A673 (cell line): ENCODE data around the gene HBS1L. TPM values are rescaled to one million over a fixed set of nuclear protein-coding genes. Genes with fewer than 3 reads are reported as not detected.

ENCODE experiments used
- BruUV-seq: library from RNA; stranded (reverse); fragments of 400-500 nt; replicated peaks from 2 replicates; lab custom pipeline; 2021; lab: Mats Ljungman, UMichigan
- CTCF ChIA-PET: fragments of 300-600 bp; sonication (Branson Sonifier 250); formaldehyde crosslinking; loops from one replicate; lab custom pipeline; 2022; ENCODE audit warnings: antibody characterized with exemption; lab: Charles Lee
- POLR2A ChIA-PET: fragments of 300-600 bp; sonication (Branson Sonifier 250); formaldehyde crosslinking; loops from one replicate; lab custom pipeline; 2022; ENCODE audit warnings: antibody characterized with exemption; ENCODE audit not compliant: low non-redundant PET; lab: Charles Lee
- DNase-seq: peaks from one replicate; pipeline ENCODE4 v3.0.0-alpha.2; 2015; ENCODE audit warnings: low spot score
- H3K27ac ChIP-seq: fragments of 200-600 bp; sonication (generic); 2 replicates; pipeline ENCODE4 v1.5.1; 2016; ENCODE audit warnings: mixed run types, low read depth, mild to moderate bottlenecking, mixed read lengths, antibody characterized with exemption, low read length; ENCODE audit not compliant: poor library complexity, severe bottlenecking
- H3K27me3 ChIP-seq: fragments of 200-600 bp; sonication (generic); replicated peaks from 2 replicates; pipeline ENCODE4 v1.6.1; 2017; ENCODE audit warnings: mixed run types, low read depth, mild to moderate bottlenecking, mixed read lengths, antibody characterized with exemption, low read length; ENCODE audit not compliant: insufficient read depth, poor library complexity
- H3K36me3 ChIP-seq: fragments of 200-600 bp; sonication (generic); 2 replicates; pipeline ENCODE4 v1.6.1; 2016; ENCODE audit warnings: mixed run types, mild to moderate bottlenecking, mixed read lengths, antibody characterized with exemption, low read length; ENCODE audit not compliant: insufficient read depth, poor library complexity, severe bottlenecking
- H3K4me1 ChIP-seq: fragments of 200-600 bp; sonication (generic); 2 replicates; pipeline ENCODE4 v1.6.1; 2017; ENCODE audit warnings: mixed run types, mild to moderate bottlenecking, mixed read lengths, antibody characterized with exemption, low read length; ENCODE audit not compliant: insufficient read depth, poor library complexity, severe bottlenecking
- H3K4me3 ChIP-seq: fragments of 200-600 bp; sonication (generic); 2 replicates; pipeline ENCODE4 v1.5.1; 2016; ENCODE audit warnings: low read depth, mixed run types, mild to moderate bottlenecking, mixed read lengths, low read length; ENCODE audit not compliant: poor library complexity, severe bottlenecking
- H3K9me3 ChIP-seq: fragments of 200-600 bp; sonication (generic); 2 replicates; pipeline ENCODE4 v1.6.1; 2016; ENCODE audit warnings: mixed run types, low read depth, mild to moderate bottlenecking, mixed read lengths, antibody characterized with exemption, low read length; ENCODE audit not compliant: poor library complexity, severe bottlenecking
- EZH2 ChIP-seq: fragments of 200-600 bp; sonication (generic); IDR thresholded peaks from 2 replicates; pipeline ENCODE4 v1.6.1; 2017; ENCODE audit warnings: borderline replicate concordance, low read depth, mild to moderate bottlenecking, mixed read lengths, antibody characterized with exemption, low read length; ENCODE audit not compliant: poor library complexity, severe bottlenecking
- intact Hi-C: fragments of 100-400 bp; cut with micrococcal nuclease; formaldehyde crosslinking; loops from one replicate; pipeline ENCODE4 v1.10.0; 2022; ENCODE audit not compliant: unreplicated experiment
- total RNA-seq: library from RNA; stranded (reverse); gene quantifications from 2 replicates; pipeline ENCODE4 v1.2.3, GENCODE V29; 2021
- TF ChIP-seq, protein P1 (sequence below): fragments of 300-800, 200-600 bp; sonication (generic); conservative IDR thresholded peaks from 2 replicates; pipeline ENCODE4 v1.5.1; 2017; ENCODE audit warnings: low read depth, mild to moderate bottlenecking, antibody characterized with exemption, low read length, moderate library complexity, mixed read lengths

The HBS1L gene
- total RNA-seq, 1 experiment from 2014 or later, result 106 TPM

GRCh38 chr6:134990262-134990661 lies 64.4 kb downstream of the HBS1L start:
- peaks cover 19% of the 10 kb centered on the region for H3K36me3 ChIP-seq
- H3K4me3 ChIP-seq, result no peak overlapping the region
- H3K27ac ChIP-seq, result no peak overlapping the region
- TF ChIP-seq, protein P1, sequence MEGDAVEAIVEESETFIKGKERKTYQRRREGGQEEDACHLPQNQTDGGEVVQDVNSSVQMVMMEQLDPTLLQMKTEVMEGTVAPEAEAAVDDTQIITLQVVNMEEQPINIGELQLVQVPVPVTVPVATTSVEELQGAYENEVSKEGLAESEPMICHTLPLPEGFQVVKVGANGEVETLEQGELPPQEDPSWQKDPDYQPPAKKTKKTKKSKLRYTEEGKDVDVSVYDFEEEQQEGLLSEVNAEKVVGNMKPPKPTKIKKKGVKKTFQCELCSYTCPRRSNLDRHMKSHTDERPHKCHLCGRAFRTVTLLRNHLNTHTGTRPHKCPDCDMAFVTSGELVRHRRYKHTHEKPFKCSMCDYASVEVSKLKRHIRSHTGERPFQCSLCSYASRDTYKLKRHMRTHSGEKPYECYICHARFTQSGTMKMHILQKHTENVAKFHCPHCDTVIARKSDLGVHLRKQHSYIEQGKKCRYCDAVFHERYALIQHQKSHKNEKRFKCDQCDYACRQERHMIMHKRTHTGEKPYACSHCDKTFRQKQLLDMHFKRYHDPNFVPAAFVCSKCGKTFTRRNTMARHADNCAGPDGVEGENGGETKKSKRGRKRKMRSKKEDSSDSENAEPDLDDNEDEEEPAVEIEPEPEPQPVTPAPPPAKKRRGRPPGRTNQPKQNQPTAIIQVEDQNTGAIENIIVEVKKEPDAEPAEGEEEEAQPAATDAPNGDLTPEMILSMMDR, result no peak
- TF ChIP-seq EZH2, result no peak
- no peaks in the 10 kb centered on the region for H3K4me1 ChIP-seq
- intact Hi-C loops, result no loop called here
- no peaks in the 10 kb centered on the region for H3K9me3 ChIP-seq
- no TSS peak for BruUV-seq
- no peaks in the 10 kb centered on the region for H3K27me3 ChIP-seq
- no peak for DNase-seq
- ChIA-PET CTCF (no interaction called here), POLR2A (no interaction called here)

GRCh38 chr6:134984821-134985220 lies 69.8 kb downstream of the HBS1L start:
- intact Hi-C loops, result no loop called here
- Histone ChIP-seq H3K27me3 (no peaks in the 10 kb centered on the region), H3K27ac (no peak overlapping the region), H3K4me1 (no peaks in the 10 kb centered on the region), H3K4me3 (no peak overlapping the region), H3K36me3 (peaks cover 19% of the 10 kb centered on the region), H3K9me3 (no peaks in the 10 kb centered on the region)
- TF ChIP-seq, protein P1, result no peak
- TF ChIP-seq EZH2, result no peak
- POLR2A ChIA-PET, result no interaction called here
- BruUV-seq, result no TSS peak
- CTCF ChIA-PET, result no interaction called here
- DNase-seq, result no peak

DNA sequence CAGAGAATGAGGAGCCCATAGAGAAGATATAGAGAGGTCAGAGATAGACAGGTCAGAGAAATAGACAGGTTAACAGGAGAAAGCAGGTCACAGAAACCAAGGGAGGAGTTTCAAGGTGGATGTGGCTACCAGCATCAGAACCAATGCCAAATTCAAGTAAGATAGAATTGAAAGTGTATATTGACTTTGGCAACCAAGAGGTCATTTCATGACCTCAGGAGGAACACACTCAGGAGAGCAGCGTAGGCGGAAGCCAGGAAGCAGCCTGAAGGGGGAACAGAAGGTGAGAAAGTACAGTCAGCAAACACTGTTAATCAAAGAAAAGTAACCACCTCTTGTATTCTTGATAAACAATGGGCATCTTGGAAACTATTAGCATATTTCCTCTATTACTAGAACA lies 70.8 kb downstream of the HBS1L start:
- no peak overlapping the region for H3K27ac ChIP-seq

More for the DNA sequence above, 70.8 kb downstream of the HBS1L start:
- TF ChIP-seq EZH2, result no peak
- TF ChIP-seq, protein P1, result no peak
- Histone ChIP-seq H3K4me3 (no peak overlapping the region), H3K27me3 (no peaks in the 10 kb centered on the region), H3K9me3 (no peaks in the 10 kb centered on the region), H3K4me1 (no peaks in the 10 kb centered on the region), H3K36me3 (peaks cover 20% of the 10 kb centered on the region)
- DNase-seq, result no peak
- ChIA-PET POLR2A (no interaction called here), CTCF (no interaction called here)
- intact Hi-C loops, result no loop called here
- no TSS peak for BruUV-seq
